ENCODE measurements around the gene LRRN4.
"Not testable (repeated sequence)": the region's sequence is repeated elsewhere in the genome, so short reads cannot be mapped to it uniquely, and the experiment has no call there.

LRRN4 gene

DNA sequence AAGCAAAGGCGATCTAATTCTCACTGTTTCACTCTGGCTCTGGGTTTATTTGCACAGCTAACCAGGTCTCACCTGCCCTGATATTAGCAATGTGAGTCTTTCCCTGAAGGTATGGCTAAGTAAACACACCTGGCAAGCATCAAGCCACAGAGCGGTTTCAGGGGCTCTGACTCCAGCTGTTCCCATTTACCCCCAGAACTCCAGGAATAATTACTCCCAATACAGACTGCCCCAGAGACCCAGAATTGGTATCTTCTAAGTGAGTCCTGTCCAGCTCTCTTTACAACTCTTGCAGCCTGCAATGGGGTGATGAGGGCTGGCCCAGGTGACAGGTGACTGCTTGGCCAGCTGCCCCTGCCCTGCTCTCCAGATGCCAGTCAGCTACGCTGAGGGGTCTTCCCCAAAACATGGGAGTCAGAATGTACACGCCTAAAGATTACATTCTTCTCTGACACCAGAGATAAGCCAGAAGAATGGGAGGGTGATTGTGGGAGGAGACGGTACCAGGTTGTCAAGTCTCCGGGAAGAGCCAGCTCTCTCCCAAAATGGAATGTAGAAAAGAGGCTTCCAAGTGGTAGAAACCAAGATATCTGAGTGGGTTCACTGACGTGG, 4.9 kb upstream of the LRRN4 start:
- no peak for DNase-seq (ENCODE audit: low read depth in 2 of 2)

DNA sequence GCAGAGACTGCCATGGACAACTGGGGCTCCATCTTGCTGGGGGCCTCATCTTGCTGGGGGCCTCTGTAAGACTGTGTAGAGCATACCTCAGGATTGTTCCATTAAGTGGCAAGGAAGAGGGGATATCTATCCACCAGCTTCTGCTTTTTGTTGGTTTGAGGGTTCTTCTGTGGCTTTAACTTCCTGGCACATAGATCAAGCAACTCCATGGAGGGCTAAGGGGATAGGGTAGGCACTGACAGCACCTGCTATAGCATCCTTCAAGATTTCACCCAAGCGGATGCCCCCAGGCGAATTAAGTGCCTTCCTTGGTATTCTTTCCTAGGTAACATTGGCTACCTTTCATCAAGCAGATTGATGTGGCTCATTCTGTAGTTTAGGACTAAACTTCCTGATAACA, 3.8 kb upstream of the LRRN4 start:
- DNase-seq (ENCODE audit: low read depth in 2 of 2), result no peak

DNA sequence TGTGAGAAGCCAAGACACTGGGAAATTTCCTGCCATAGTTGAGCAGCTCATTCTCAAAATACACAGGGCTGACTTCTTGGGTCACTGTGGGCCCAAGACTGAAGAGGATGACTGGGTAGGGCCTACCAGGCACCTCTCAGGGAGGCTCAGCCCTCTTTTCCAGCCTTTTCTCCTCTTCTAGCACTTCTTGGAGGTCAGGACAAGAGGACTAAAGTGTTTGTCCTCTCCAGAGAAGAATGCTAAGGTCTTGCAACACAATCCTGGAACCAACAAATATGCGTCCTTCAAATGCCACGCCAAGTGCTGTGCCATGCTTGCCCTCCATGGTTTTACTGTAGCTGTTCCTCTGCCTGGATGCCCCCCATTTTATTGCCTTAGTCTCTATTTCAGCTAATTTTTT, 3.3 kb upstream of the LRRN4 start:
- DNase-seq (ENCODE audit: low read depth in 2 of 2), result no peak

GRCh38 chr20:6055981-6056569, 2.2 kb upstream of the LRRN4 start:
- no peak for DNase-seq (ENCODE audit: low read depth in 2 of 2)

DNA sequence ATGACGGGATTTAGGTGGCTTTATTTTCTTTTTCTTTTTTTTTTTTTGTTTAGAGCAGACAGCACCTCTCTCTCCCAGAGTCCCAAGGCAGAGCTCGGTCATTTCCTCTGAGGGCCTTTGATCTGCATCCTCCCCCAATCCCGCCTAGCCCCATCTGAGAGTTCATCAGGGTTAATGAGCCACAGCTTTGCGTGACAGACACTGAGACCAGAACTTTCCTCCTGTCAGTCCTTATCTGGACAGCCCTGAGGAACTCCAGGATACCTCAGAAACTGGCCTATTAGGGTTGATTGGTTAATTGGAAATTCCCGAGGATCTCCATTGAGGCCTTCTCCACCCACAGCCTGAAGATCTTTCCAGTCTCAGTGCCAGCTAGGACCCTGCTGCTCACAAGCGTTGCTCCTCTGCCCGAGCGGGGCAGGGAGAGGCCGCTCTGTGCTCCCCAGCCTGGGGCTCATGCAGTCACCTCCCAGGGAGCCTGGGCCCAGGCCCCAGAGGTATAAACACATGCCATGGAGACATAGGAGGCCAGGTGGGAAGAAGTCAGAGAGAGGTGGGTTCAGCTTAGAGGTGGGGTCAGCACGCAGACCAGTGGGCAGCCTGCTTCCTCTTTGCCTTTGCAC, 1.4 kb upstream of the LRRN4 start:
- DNase-seq (ENCODE audit: low read depth in 2 of 2), result no peak

DNA sequence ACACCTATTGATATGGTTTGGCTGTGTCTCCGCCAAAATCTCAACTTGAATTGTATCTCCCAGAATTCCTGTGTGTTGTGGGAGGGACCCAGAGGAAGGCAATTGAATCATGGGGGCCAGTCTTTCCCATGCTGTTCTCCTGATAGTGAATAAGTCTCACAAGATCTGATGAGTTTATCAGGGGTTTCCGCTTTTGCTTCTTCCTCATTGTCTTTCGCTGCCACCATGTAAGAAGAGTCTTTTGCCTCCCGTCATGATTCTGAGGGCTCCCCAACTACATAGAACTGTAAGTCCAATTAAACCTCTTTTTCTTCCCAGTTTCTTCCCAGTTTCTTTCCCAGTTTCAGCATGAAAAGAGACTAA, 810 bp upstream of the LRRN4 start:
- DNase-seq (ENCODE audit: low read depth in 2 of 2), result not testable (repeated sequence)

DNA sequence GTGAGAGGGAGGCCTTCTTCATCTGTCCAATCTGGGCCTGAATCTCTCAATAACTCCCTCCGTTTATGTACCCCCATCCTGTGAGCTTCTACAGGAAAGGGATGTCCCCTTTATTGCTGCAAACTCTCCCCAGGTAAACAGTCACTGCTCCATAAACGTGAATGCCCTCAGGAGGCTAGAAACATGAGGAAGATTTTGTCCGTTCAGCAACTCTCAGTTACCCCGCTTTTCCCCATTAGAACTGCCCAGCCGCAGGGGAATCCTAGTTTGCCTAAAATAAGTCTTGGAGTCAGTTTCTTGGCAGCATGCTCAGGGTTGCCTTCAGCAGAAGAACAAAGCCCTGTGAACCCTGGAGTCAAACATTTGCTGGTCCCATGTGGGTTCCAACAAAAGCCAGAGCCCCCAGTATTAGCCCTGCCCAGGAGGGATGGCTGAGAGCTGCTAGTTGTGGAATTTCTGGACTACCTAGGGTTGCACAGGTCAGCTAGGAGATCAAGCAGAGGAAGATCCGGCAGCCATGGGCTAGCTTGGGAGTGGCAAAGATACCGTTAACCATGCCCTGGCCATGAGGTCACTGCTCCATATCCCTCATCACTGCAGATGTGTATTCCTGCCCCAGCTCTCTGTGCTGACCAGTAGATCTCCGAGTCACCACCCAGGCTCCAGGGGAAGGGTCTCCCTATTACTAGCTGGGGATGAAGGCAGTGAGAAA, 640 bp downstream of the LRRN4 start:
- no peak for DNase-seq (ENCODE audit: low read depth in 2 of 2)

DNA sequence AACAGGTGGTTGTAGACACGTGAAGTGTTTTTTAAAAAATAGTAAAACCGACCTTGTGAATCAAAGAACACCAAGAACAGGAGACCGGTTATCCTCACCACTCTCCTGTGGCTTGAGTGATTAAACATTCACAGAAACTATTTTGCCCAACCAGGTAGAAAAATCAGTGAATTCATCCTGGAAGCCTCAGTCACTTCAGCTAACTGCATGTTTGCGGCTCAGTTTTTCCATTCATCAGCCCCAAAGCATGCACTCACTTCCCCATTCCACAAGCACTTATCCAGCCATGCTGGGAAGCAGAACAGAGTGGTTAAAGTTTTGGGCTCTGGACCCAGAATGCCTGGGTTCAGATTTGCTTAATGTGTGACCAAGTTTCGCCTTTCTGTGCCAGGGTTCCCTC, 2.4 kb downstream of the LRRN4 start:
- DNase-seq (ENCODE audit: low read depth in 2 of 2), result no peak

DNA sequence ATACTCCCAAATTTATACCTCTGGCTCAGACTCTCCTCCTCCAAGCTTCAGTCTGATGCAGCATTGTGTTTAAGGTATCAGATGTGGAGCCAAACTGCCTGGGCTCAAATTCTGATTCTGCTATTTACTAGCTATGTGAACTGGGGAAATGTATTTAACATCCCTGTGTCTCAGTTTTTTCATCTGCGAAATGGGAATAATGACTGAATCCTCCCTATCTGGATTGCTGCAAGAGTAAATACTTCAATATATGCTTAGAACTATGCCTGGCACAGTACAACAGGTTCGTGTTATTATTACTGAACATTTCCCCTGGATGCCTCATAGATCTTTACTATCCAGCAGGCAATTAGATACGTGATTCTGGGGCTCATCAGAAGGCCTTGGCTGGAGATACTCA, 5.5 kb downstream of the LRRN4 start:
- DNase-seq (ENCODE audit: low read depth in 2 of 2), result no peak

GRCh38 chr20:6046432-6046831, 7.4 kb downstream of the LRRN4 start:
- no peak for DNase-seq (ENCODE audit: low read depth in 2 of 2)

- no peak for DNase-seq (ENCODE audit: low read depth in 2 of 2)
Measured at GRCh38 chr20:6045566-6045965, 8.3 kb downstream of the LRRN4 start.

DNA sequence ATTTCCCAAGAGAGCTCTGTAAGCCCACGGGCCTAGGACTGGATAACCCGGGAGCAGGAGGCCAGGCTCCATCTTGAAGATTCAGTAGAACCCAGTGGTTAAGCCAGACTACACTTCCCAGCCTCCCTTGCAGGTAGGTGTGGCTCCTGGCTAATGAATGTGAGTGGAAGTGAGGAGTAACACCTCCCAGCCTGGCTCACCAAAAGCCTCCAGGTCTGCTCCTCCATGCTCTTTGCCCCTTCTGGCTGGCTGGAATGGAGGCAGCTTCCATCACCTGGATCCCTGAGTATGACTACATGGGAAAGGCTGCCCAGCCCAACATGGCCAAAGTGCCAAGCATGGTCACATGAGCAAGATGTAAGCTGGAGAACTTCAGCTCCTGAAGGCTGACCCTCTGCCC, 9.7 kb downstream of the LRRN4 start:
- DNase-seq (ENCODE audit: low read depth in 2 of 2), result no peak

DNA sequence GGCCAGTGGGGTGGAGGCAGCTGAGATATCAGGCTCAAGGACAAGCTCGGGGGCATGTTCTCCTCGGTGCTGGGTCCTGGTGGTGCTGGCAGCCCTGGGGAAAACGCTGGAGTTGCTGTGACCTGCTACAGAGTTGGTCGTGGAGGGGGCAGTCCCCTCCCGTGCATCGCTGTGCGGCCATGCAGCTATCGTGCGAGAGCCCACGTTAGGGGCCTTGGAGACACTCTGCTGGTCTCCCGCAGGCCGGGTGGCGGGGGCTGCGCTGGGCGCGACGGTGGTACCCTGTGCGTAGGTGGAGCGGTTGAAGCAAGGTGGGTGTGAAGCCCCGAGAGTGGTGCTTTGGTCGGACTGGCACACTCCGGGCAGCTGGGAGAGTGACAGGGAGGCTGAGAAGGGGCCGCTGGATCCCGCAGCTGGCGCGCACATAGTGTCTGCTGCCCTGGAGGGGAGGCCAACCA, 12.0 kb downstream of the LRRN4 start:
- no peak for DNase-seq (ENCODE audit: low read depth in 2 of 2)

- no peak for DNase-seq (ENCODE audit: low read depth in 2 of 2)
Measured at GRCh38 chr20:6040958-6041807, 12.7 kb downstream of the LRRN4 start.

GRCh38 chr20:6040540-6040939, 13.3 kb downstream of the LRRN4 start:
- DNase-seq (ENCODE audit: low read depth in 2 of 2), result no peak

GRCh38 chr20:6039766-6040165, 14.1 kb downstream of the LRRN4 start:
- no peak for DNase-seq (ENCODE audit: low read depth in 2 of 2)

DNA sequence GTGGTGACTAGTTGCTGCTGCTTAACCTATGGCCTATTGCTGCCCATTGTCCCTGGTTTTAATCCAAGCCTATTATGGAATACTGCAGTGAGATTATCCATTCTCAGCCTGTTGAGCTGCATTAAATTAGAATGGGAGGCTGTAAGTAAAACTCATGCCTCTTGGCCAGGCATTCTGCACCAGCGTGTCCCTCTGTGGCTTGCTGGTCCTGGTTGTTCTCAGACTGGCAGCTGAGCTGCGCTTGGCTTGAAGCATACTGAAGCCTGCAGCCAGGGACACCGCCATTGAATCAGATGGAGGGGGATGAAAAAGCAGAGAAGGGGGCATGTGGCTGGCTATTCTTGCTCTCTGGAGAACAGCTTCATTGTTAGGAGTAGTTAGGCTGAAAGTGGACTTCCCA, 15.6 kb downstream of the LRRN4 start:
- DNase-seq (ENCODE audit: low read depth in 2 of 2), result no peak

DNA sequence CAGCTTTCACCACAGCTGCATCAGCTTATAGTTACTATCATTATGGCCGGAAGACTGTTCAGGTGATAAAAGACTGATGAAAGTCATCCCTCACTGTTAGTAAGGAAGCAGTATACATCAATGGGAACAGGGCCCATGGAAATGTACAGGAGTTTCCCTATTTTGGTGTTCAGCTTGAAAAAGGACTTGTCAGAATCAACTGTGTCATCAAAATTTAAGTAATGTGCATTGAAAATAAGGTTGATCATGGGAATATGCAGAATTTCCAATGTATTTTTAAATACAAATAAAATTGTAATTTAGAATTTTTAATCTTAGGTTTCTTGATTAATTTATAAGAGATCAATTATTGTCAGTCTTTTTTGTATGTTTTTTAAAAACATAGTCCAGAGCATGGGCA, 16.8 kb downstream of the LRRN4 start:
- no peak for DNase-seq (ENCODE audit: low read depth in 2 of 2)

GRCh38 chr20:6036213-6036612, 17.6 kb downstream of the LRRN4 start:
- no peak for DNase-seq (ENCODE audit: low read depth in 2 of 2)

DNA sequence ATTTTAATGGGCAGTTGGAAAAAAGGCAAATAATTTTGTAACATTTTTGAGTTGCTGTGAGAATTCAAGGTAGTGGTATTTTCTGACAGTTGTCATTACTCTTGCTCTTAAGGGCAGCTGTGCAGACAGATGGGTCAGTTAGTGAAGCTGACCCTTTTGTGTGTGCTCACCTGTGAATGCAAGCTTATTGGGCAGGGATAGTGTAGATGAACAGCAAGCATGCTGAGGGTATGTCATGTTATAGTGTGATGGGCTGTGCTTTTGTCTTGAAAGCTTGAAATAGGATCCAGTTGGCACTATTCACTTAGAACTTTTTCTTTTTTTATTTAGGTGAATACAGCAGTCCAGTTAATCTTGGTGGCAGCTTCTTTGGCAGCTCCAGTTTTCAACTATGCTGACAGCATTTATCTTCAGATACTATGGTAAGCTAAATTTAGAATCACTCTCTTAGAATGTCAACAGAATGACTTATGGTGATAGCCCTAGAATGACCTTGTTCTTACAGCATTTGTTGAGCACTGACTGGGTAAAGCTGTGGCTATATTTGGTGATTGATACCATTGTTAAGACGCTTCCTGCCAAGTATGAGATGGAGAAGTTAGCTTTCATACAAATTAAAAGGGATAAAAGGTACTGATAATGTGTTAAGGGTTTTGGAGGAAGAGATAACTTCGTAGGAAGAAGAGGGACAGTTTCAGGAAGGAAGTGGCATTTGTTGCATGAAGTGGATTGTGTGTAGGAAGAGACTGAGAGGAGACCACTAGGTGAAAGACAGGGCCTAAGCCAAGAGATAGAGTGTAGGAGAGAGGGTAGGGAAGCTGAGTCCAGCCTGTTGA, 19.5 kb downstream of the LRRN4 start:
- DNase-seq (ENCODE audit: low read depth in 2 of 2), result no peak

DNA sequence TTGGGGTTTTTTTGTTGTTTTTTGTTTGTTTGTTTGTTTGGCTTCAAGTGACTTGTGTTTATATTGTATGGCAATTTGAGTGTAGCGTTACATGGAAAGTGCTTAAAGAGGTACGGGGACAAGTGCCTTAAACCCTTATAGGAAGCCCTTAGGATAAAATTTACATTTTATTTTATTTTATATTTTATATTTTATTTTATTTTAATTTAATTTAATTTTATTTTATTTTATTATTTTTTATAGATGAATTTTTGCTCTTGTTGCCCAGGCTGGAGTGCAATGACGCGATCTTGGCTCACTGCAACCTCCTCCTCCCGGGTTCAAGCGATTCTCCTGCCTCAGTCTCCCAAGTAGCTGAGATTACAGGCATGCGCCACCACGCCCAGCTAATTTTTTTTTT, 21.0 kb downstream of the LRRN4 start:
- not testable (repeated sequence) for DNase-seq (ENCODE audit: low read depth in 2 of 2)
